ENCODE measurements around the gene PECR. TPM values are rescaled to one million over a fixed set of nuclear protein-coding genes. Genes with fewer than 3 reads are reported as not detected.

Gene PECR
- total RNA-seq, 1 experiment from 2014 or later: 16.3 TPM

GRCh38 chr2:216092646-216093045 is 11.0 kb upstream of the PECR start:
- no peaks in the 10 kb centered on the region for H3K9me3 ChIP-seq (ENCODE audit: control insufficient read depth in 1 of 2, insufficient read depth in 1 of 2, low read depth in 1 of 2, low read length in 2 of 2)
- no peak overlapping the region for H3K4me3 ChIP-seq (replicated peaks in 1 of 2; ENCODE audit: low read depth in 1 of 2, low read length in 2 of 2)
- H3K79me2 ChIP-seq (ENCODE audit: insufficient read depth, low read length): no peaks in the 10 kb centered on the region
- no peaks in the 10 kb centered on the region for H3K9me2 ChIP-seq (ENCODE audit: insufficient read depth)
- no peak for TF ChIP-seq ZFX (IDR thresholded peaks at IDR 0.05)
- TF ChIP-seq, protein P1, sequence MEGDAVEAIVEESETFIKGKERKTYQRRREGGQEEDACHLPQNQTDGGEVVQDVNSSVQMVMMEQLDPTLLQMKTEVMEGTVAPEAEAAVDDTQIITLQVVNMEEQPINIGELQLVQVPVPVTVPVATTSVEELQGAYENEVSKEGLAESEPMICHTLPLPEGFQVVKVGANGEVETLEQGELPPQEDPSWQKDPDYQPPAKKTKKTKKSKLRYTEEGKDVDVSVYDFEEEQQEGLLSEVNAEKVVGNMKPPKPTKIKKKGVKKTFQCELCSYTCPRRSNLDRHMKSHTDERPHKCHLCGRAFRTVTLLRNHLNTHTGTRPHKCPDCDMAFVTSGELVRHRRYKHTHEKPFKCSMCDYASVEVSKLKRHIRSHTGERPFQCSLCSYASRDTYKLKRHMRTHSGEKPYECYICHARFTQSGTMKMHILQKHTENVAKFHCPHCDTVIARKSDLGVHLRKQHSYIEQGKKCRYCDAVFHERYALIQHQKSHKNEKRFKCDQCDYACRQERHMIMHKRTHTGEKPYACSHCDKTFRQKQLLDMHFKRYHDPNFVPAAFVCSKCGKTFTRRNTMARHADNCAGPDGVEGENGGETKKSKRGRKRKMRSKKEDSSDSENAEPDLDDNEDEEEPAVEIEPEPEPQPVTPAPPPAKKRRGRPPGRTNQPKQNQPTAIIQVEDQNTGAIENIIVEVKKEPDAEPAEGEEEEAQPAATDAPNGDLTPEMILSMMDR (IDR thresholded peaks at IDR 0.05 in 2 of 3, conservative IDR thresholded peaks at IDR 0.05 in 1 of 3; ENCODE audit: borderline replicate concordance in 1 of 3, insufficient read depth in 1 of 3, low read depth in 2 of 3, low read length in 2 of 3): no peak
- TF ChIP-seq ATF3 (IDR thresholded peaks at IDR 0.05): no peak
- TF ChIP-seq EGR1 (IDR thresholded peaks at IDR 0.05; ENCODE audit: low read depth): no peak
- TF ChIP-seq MAX (IDR thresholded peaks at IDR 0.05): no peak
- TF ChIP-seq POLR2AphosphoS5 (IDR thresholded peaks at IDR 0.05; ENCODE audit: low read depth, low read length): no peak
- TF ChIP-seq, protein P2, sequence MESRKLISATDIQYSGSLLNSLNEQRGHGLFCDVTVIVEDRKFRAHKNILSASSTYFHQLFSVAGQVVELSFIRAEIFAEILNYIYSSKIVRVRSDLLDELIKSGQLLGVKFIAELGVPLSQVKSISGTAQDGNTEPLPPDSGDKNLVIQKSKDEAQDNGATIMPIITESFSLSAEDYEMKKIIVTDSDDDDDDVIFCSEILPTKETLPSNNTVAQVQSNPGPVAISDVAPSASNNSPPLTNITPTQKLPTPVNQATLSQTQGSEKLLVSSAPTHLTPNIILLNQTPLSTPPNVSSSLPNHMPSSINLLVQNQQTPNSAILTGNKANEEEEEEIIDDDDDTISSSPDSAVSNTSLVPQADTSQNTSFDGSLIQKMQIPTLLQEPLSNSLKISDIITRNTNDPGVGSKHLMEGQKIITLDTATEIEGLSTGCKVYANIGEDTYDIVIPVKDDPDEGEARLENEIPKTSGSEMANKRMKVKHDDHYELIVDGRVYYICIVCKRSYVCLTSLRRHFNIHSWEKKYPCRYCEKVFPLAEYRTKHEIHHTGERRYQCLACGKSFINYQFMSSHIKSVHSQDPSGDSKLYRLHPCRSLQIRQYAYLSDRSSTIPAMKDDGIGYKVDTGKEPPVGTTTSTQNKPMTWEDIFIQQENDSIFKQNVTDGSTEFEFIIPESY (IDR thresholded peaks at IDR 0.05; ENCODE audit: extremely low read depth, insufficient replicate concordance, low read length): no peak
- TF ChIP-seq CBX3 (IDR thresholded peaks at IDR 0.05; ENCODE audit: low read depth): no peak
- no peak for TF ChIP-seq CEBPB (IDR thresholded peaks at IDR 0.05; ENCODE audit: low read depth)
- no peak for TF ChIP-seq EZH2 (IDR thresholded peaks at IDR 0.05)
- no peaks in the 10 kb centered on the region for H4K20me1 ChIP-seq (ENCODE audit: insufficient read depth)
- H3K9ac ChIP-seq (ENCODE audit: low read length): no peak overlapping the region
- POLR2A ChIA-PET: interaction anchor here (1.1 kb wide), 1 partner anchor 11 kb away, joined by 4 read pairs; the partner anchor contains the start of genes PECR and TMEM169
- DNase-seq (ENCODE audit: low read depth, low spot score) (no peak), ATAC-seq (no peak)
- BruUV-seq (replicated peaks): no TSS peak
- no peak overlapping the region for H2AFZ ChIP-seq (ENCODE audit: low read depth, low read length, poor library complexity, severe bottlenecking)
- CTCF ChIA-PET: interaction anchor here (1.5 kb wide), 1 partner anchor 11 kb away, joined by 3 read pairs; the partner anchor contains the start of genes PECR and TMEM169
- intact Hi-C loops (cut with micrococcal nuclease): no loop called here
- no peaks in the 10 kb centered on the region for H3K4me1 ChIP-seq (ENCODE audit: control insufficient read depth in 1 of 2, insufficient read depth in 2 of 2, low read length in 2 of 2)
- no peaks in the 10 kb centered on the region for H3K36me3 ChIP-seq (ENCODE audit: control insufficient read depth in 1 of 2, insufficient read depth in 2 of 2, low read length in 2 of 2)
- no peaks in the 10 kb centered on the region for H3K27me3 ChIP-seq (ENCODE audit: insufficient read depth, low read length)
- no peak overlapping the region for H3K4me2 ChIP-seq (ENCODE audit: low read length)
- RAD21 ChIA-PET (ENCODE audit: low non-redundant PET in 1 of 2, low total read pairs in 2 of 2, uncharacterized antibody in 2 of 2, unreplicated experiment in 2 of 2): no interaction called here
- H3K27ac ChIP-seq (ENCODE audit: low read depth, low read length): no peak overlapping the region
